ENCODE results near the gene KCNN2. TPM values are rescaled to one million over a fixed set of nuclear protein-coding genes. Genes with fewer than 3 reads are reported as not detected.

KCNN2 gene
- total RNA-seq, 3 donors from 2014 or later (not counting 1 experiment from before 2014, with no cell fraction given), result not detected

DNA sequence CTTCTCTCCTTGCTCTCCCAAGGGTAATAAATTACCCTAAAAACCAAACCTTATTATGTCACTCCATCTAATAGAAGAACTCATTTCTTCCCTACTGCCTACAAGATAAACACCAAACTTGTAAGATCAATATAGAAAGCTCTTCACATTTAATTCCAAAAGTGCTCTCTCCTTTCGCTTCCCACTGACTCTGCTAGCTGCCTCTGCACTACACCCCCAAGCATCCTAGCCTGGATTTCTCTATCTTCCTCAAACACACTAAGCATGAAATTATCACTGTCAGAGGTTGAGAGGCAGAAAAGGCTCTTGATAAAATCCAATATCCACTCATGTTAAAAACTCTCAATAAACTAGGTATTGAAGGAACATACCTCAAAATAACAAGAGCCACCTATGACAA lies 162.4 kb downstream of the KCNN2 start:
- Mint-ChIP-seq H3K27me3 (ENCODE audit: low read depth in 2 of 2) (no peaks in the 10 kb centered on the region), H3K9me3 (peaks cover 2 to 5% of the 10 kb centered on the region in 2 donors), H3K36me3 (no peaks in the 10 kb centered on the region), H3K27ac (no peak overlapping the region), H3K4me1 (no peaks in the 10 kb centered on the region), H3K4me3 (no peak overlapping the region)
- 90% methylated on average over 1 of the region's 1 CpG for WGBS (ENCODE audit: insufficient coverage)
- Histone ChIP-seq H3K36me3 (ENCODE audit: control insufficient read depth, insufficient read depth, low read length) (no peaks in the 10 kb centered on the region), H3K27ac (ENCODE audit: low read length) (no peak overlapping the region), H3K4me3 (ENCODE audit: low read length) (no peak overlapping the region), H3K27me3 (ENCODE audit: control insufficient read depth, insufficient read depth, low read length) (no peaks in the 10 kb centered on the region), H3K9me3 (ENCODE audit: control insufficient read depth, insufficient read depth, low read length) (no peaks in the 10 kb centered on the region), H3K4me1 (ENCODE audit: control insufficient read depth, insufficient read depth, low read length) (no peaks in the 10 kb centered on the region)
- TF ChIP-seq, protein P1, sequence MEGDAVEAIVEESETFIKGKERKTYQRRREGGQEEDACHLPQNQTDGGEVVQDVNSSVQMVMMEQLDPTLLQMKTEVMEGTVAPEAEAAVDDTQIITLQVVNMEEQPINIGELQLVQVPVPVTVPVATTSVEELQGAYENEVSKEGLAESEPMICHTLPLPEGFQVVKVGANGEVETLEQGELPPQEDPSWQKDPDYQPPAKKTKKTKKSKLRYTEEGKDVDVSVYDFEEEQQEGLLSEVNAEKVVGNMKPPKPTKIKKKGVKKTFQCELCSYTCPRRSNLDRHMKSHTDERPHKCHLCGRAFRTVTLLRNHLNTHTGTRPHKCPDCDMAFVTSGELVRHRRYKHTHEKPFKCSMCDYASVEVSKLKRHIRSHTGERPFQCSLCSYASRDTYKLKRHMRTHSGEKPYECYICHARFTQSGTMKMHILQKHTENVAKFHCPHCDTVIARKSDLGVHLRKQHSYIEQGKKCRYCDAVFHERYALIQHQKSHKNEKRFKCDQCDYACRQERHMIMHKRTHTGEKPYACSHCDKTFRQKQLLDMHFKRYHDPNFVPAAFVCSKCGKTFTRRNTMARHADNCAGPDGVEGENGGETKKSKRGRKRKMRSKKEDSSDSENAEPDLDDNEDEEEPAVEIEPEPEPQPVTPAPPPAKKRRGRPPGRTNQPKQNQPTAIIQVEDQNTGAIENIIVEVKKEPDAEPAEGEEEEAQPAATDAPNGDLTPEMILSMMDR (IDR thresholded peaks at IDR 0.05), result no peak
- intact Hi-C loops (cut with micrococcal nuclease), result no loop called here
- DNase-seq (no peak), ATAC-seq (no peak)

DNA sequence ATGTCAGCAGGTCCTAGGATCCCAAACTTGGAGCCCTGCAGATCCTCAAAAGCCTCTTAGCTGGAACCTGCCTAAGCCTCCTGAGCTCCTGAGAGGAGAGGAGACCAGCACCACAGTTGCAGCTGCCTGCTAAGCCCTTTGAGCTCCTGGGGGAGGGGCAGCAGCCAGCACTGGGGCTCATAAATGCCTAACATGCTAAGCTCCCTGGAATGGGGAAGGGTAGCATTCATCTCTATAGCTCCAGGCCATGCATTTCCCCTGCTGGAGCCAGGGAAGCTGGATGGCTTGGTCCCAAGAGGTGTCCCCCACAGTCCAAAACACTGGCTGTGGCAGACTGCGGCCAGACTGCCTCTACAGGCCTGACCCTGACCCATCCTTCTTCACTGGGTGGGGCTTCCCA lies 182.7 kb downstream of the KCNN2 start:
- peaks cover 7% of the 10 kb centered on the region for H3K36me3 Mint-ChIP-seq
- no peak for ATAC-seq
- H3K27ac ChIP-seq (ENCODE audit: low read length), result no peak overlapping the region

More for the DNA sequence above, 182.7 kb downstream of the KCNN2 start:
- H3K4me1 ChIP-seq (ENCODE audit: control insufficient read depth, insufficient read depth, low read length), result no peaks in the 10 kb centered on the region
- TF ChIP-seq, protein P1 (IDR thresholded peaks at IDR 0.05), result no peak
- WGBS (ENCODE audit: insufficient coverage), result 87% methylated on average over 1 of the region's 1 CpG
- no peak overlapping the region for H3K4me3 ChIP-seq (ENCODE audit: low read length)
- H3K27me3 ChIP-seq (ENCODE audit: control insufficient read depth, insufficient read depth, low read length), result no peaks in the 10 kb centered on the region
- H3K27ac Mint-ChIP-seq, result no peak overlapping the region
- H3K36me3 ChIP-seq (ENCODE audit: control insufficient read depth, insufficient read depth, low read length), result no peaks in the 10 kb centered on the region
- H3K9me3 Mint-ChIP-seq, result peaks cover 13 to 40% of the 10 kb centered on the region in 2 donors
- no peak for DNase-seq
- intact Hi-C loops (cut with micrococcal nuclease), result no loop called here
- H3K27me3 Mint-ChIP-seq (ENCODE audit: low read depth in 2 of 2), result no peaks in the 10 kb centered on the region
- H3K4me3 Mint-ChIP-seq, result no peak overlapping the region
- H3K4me1 Mint-ChIP-seq, result no peaks in the 10 kb centered on the region
- H3K9me3 ChIP-seq (ENCODE audit: control insufficient read depth, insufficient read depth, low read length), result peaks cover 8% of the 10 kb centered on the region

All from natural killer cell (primary cell).